Stimulated activated CD4-positive, alpha-beta T cell treated with anti-CD3 and anti-CD28 coated beads, TNF-alpha, amount 100 ng/mL, for 4 hours (primary cell): ENCODE measurements around the gene ICAM3.
"Not testable (repeated sequence)": the region's sequence is repeated elsewhere in the genome, so short reads cannot be mapped to it uniquely, and the experiment has no call there.

Experiments
- DNase-seq, 3 experiments: peaks; one replicate each; pipeline ENCODE4 v3.0.0-alpha.2; 2020; ENCODE audit warnings: low read depth in 3 of 3

ICAM3 gene

DNA sequence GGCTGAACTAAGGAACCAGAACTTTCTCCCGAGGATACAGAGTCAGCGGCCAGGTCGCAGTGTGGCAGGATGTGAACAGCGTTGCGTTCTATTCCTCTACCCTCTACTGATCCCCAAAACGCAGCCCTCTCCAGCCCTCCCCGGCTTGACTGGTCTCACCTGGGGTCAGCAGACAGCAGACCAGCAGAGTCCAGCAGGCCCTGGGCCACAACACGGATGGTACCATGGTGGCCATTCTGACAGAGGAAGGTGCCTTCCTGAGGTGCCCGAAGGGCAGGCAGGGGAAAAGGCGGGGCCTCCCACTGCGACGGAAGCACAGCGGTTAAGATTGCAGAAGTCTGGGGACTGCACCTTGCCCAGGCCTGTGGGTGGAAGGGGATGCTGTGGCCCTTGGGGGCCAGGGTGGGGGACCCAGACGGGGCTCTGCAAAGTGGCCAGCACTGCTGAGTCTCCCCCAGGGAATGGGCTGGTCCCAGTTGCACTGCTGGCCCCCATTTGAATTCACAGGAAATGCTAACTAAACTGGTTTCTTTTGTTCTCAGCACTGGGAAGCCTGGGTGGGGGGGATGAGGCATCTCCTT is at the start of gene ICAM3:
ICAM3 (minus strand) TSS at position 245 of the 581 bp plus-strand sequence; CDS start at position 235, 10 bp downstream.
- peak in 2 of 3 experiments; percentile 30 to 47 for DNase-seq

GRCh38 chr19:10388957-10389356 is 49.5 kb upstream of the ICAM3 start:
- DNase-seq, result peak; percentile 62 to 87 (median 80)

- no peak for DNase-seq
These were observed 45.2 kb upstream of the ICAM3 start for GRCh38 chr19:10384580-10384979.

DNA sequence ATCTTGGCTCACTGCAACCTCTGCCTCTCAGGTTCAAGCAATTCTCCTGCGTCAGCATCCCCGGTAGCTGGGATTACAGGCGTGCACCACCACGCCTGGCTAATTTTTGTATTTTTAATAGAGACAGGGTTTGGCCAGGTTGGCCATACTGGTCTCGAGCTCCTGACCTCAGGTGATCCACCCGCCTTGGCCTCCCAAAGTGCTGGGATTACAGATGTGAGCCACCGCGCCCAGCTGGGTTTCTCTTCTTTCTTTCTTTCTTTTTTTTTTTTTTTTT is 43.7 kb upstream of the ICAM3 start:
- DNase-seq, result not testable (repeated sequence)

DNA sequence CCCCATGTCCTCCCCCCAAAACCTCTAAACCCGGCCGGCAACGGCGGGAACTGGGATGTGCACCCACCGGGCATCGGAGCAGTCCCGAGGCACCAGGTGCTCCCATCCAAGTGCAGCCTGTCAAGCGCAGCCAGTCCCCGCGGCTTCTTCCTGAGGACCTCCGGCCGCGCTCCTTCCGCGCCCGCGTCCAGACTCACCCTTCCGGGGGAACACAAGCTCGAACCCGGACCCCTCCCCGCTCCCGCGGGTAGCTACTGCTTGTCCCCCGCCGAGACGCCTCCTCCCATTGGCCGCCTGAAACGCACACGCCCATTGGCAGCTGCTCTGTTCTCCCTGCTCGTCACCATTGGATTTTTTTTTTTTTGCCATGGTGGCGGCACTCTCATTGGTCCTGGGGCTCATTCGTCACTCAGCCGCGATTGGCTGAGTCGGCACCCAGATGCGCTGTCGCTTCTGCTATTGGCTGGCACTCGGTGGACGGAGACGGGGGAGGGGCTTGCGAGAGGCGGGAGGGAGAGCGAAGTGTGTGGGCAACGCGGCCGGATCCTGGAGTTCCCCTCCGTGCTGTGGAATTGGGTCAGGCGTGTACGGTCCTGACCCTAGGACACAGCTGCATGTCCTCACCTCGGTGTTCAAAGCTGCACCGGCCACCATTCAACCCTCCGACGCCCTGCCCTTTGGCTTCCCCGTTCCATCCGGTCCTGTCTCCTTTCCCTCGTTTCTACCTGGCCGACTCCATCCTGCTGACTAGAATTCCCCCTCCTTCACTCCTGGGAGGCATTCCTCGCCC is 41.1 kb upstream of the ICAM3 start, which contains the start of gene TYK2:
TYK2 (minus strand) TSS at position 260 of the 790 bp plus-strand sequence. CDS start 2,166 bp downstream, outside the sequence.
- peak; percentile 92 to 93 (median 93) for DNase-seq

DNA sequence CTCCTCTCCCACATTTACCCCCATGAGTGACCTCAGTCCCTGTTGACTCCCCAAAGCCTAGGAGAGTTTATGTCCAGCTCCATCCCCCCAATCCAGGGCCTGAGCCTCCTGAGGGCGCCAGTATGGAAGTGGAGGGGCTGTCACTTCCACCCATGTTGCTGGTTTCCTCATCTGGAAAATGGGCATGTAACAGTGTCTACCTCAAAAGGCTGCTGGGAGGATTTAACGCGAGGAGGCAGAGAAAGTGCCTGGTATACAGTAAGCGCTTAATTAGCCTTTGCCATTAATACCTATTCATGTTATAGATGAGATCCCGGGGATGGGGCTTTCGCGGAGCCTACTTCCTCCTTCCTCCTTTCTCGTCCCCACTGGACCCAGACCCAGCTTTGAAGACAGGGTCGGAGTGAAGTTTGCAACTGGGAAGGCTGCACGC is 40.5 kb upstream of the ICAM3 start:
- DNase-seq, result no peak

DNA sequence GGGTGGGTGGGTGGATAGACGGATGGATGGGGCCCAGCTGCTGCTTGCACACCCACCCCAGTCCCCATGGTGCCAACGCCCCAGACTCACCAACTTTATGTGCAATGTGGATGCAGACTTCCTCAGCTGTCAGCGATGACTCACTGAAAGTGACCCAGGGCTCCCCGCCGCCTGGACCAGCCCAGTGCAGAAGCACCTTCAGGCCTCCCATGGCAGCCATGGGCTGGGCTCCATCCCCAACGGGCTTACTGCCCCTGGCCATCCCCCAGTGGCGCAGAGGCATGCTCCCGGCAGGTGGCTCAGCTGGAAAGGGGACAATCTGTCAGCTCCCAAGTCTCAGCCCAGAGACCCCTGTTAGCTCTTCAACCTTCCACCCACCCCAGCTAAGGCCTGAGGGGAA is 38.7 kb upstream of the ICAM3 start:
- no peak for DNase-seq

DNA sequence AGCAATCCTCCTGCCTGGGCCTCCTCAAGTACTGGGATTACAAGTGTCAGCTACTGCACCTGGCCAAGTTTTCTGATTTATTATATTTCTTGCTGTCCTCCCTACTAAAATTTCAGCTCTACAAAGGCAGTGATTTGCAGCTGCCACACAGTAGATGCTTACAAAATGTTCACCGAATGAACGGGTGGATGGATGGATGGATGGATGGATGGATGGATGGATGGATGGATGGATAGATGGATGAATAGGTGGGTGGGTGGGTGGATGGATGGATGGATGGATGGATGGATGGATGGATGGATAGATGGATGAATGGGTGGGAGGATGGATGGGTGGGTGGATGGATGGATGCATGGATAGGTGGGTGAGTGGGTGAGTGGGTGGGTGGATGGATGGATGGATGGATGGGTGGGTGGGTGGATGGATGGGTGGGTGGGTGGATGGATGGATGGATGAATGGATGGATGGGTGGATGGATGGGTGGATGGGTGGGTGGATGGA is 37.8 kb upstream of the ICAM3 start:
- DNase-seq, result not testable (repeated sequence)

DNA sequence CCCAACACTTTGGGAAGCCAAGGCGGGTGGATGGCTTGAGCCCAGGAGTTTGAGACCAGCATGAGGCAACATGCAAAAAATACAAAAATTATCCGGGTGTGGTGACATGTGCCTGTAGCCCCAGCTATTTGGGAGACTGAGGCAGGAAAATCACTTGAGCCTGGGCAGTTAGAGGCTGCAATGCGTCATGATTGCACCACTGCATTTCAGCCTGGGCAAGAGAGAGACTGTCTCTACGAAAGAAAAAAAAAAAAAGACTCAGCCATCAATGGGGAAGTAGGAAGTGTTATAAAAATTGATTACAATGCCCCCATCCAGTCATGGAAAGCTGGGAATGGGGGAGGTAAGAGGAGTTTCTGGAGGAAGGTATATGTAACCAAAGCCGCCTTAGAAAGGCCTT is 35.5 kb upstream of the ICAM3 start:
- no peak for DNase-seq

DNA sequence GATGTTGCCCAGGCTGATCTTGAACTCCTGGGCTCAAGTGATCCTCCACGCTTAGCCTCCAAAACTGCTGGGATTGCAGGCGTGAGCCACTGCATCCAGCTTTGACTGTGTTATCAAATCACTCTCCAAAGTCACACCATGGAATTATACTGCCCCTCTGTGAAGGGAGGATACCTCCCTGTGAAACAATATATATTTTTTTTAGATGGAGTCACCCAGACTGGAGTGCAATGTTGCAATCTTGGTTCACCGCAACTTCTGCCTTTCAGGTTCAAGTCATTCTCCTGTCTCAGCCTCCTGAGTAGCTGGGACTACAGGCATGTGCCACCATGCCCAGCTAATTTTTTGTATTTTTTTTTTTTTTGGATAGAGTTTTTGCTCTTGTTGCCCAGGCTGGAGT is 33.3 kb upstream of the ICAM3 start:
- no peak for DNase-seq

- no peak for DNase-seq
These were observed 28.8 kb upstream of the ICAM3 start for GRCh38 chr19:10368101-10368803.

- not testable (repeated sequence) for DNase-seq
These were observed 27.6 kb upstream of the ICAM3 start for GRCh38 chr19:10366950-10367512.

GRCh38 chr19:10365518-10365917 is 26.1 kb upstream of the ICAM3 start:
- no peak for DNase-seq

GRCh38 chr19:10364644-10365043 is 25.2 kb upstream of the ICAM3 start:
- DNase-seq, result no peak

GRCh38 chr19:10363789-10364281 is 24.4 kb upstream of the ICAM3 start:
- DNase-seq, result no peak

GRCh38 chr19:10362259-10362658 is 22.8 kb upstream of the ICAM3 start:
- DNase-seq, result no peak

- no peak for DNase-seq
These were observed 22.2 kb upstream of the ICAM3 start for GRCh38 chr19:10361569-10362011.

GRCh38 chr19:10356431-10356830 is 17.0 kb upstream of the ICAM3 start:
- DNase-seq, result no peak

- peak in 1 of 3 experiments; percentile 17 for DNase-seq
These were observed 14.5 kb upstream of the ICAM3 start for GRCh38 chr19:10353793-10354391.

DNA sequence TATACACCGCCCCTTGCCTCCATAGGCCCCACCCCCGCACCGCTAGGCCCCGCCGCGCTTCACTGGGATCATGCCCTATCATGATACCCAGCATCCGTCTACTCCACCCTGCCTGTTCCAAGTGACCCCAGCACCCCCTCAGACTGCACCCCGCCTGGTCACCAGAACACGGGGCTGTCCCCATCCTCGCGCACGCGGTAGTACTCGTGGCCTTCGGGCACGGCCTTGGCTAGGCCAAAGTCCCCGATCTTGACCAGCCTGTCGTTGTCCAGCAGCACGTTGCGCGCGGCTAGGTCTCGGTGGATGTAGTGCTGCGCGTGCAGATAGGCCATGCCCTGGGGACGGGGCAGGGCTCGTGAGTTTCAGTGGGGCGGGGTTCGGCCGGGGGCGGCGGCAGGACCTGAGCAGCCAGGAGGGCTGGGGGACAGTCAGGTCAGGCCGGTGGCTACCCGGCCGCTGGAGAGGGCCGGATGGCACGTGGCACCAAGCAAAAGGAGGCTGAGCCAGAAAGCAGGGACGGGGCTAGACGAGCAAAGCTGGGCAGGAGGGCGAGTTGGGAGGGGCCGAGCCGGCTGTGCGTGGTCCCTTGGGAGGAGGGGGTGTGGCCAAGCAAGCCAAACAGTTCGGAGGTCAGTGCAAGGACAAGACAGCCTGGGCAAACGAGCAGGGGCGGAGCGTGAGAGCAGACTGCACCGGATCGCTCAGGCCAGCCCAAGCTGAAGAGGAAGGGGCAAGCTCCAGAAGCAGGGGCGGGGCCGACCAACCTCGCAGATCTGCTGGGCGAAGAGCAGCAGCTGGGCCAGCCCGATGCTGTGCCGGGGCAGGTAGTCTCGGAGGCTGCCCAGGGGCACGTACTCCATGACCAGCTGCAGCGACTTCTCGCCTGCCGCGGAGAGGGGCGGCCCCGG is 13.6 kb upstream of the ICAM3 start:
- DNase-seq, result no peak
